ENCODE measurements around the gene TSPAN17.

DNA sequence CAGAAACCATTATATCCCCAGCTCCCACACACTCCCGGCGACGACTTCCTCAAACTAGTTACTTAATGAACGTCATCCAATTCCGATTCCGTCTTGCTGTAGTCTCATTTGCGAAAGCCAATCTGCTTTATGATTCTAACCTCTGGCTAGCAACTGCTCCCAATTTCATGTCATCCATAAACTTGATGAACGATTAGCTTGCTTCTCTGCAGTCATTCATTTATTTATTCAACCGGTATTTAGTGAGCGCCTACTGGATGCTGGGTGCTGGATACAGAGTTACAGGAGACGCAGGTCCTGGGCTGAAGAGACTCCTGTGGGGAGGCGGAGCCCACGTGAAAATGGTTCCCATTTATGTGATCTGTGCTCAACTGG is 46.2 kb downstream of the TSPAN17 start:
- TF ChIP-seq EGR1 (conservative IDR thresholded peaks at IDR 0.05) (no peak), EZH2 (IDR thresholded peaks at IDR 0.05; ENCODE audit: borderline replicate concordance, low read depth, low read length) (no peak), FOXM1 (IDR thresholded peaks at IDR 0.05; ENCODE audit: low read depth) (no peak), FOXM1 (CRISPR knock-in tag; IDR thresholded peaks at IDR 0.05; ENCODE audit: low read depth) (no peak), HLTF (IDR thresholded peaks at IDR 0.05) (no peak), TEAD4 (IDR thresholded peaks at IDR 0.05; ENCODE audit: low read length) (peak; percentile 46; the same call in 1 of the 2 replicates), TEAD4 (CRISPR knock-in tag; IDR thresholded peaks at IDR 0.05; ENCODE audit: borderline replicate concordance) (no peak), TCFL5 (CRISPR knock-in tag; conservative IDR thresholded peaks at IDR 0.05) (no peak)
- TF ChIP-seq, protein P1, sequence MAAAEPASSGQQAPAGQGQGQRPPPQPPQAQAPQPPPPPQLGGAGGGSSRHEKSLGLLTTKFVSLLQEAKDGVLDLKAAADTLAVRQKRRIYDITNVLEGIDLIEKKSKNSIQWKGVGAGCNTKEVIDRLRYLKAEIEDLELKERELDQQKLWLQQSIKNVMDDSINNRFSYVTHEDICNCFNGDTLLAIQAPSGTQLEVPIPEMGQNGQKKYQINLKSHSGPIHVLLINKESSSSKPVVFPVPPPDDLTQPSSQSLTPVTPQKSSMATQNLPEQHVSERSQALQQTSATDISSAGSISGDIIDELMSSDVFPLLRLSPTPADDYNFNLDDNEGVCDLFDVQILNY (CRISPR knock-in tag; IDR thresholded peaks at IDR 0.05), result no peak
